SU-DHL-6 (cell line): Measurements from ENCODE around the gene RUNX1.

ENCODE experiments used
- H2AFZ ChIP-seq: fragments of 200-600 bp; sonication (generic); 2 replicates; pipeline ENCODE4 v1.6.1; 2014; ENCODE audit warnings: low read depth, mild to moderate bottlenecking, moderate library complexity, mixed read lengths, antibody characterized with exemption, low read length; ENCODE audit not compliant: severe bottlenecking
- H3F3A ChIP-seq: fragments of 200-600 bp; shearing (Covaris generic); 2 replicates; pipeline ENCODE4 v1.6.0; 2016; ENCODE audit warnings: antibody characterized with exemption, mild to moderate bottlenecking; ENCODE audit not compliant: insufficient read depth
- H3K27ac ChIP-seq: fragments of 200-600 bp; sonication (generic); 2 replicates; pipeline ENCODE4 v1.5.1; 2016; ENCODE audit warnings: low read depth, mild to moderate bottlenecking, low read length, moderate library complexity, mixed read lengths
- H3K27me3 ChIP-seq: fragments of 200-600 bp; sonication (generic), shearing (Covaris generic); 2 replicates; pipeline ENCODE4 v1.6.0; 2014; ENCODE audit warnings: mild to moderate bottlenecking, low read length
- H3K36me3 ChIP-seq: fragments of 200-600 bp; sonication (generic); 2 replicates; pipeline ENCODE4 v1.6.1; 2014; ENCODE audit warnings: mild to moderate bottlenecking, low read length, mixed read lengths
- H3K4me2 ChIP-seq: fragments of 300-600, 200-600 bp; shearing (Covaris generic), sonication (generic); 2 replicates; pipeline ENCODE4 v1.6.0; 2014; ENCODE audit warnings: low read length, low read depth, mild to moderate bottlenecking; ENCODE audit not compliant: poor library complexity, severe bottlenecking
- H3K4me3 ChIP-seq: fragments of 200-600 bp; sonication (generic); 2 replicates; pipeline ENCODE4 v1.5.1; 2014; ENCODE audit warnings: antibody characterized with exemption, low read length, mild to moderate bottlenecking, mixed read lengths; ENCODE audit not compliant: insufficient read depth, poor library complexity, severe bottlenecking
- H3K79me2 ChIP-seq: fragments of 200-600 bp; sonication (generic); 2 replicates; pipeline ENCODE4 v1.6.1; 2014; ENCODE audit warnings: mild to moderate bottlenecking, low read length, moderate library complexity; ENCODE audit not compliant: insufficient read depth
- H3K9ac ChIP-seq: fragments of 200-600 bp; sonication (generic); 2 replicates; pipeline ENCODE4 v1.7.0; 2014; ENCODE audit warnings: mild to moderate bottlenecking, low read length
- H3K9me2 ChIP-seq: fragments of 200-600 bp; sonication (generic); replicated peaks from 2 replicates; pipeline ENCODE4 v1.6.1; 2014; ENCODE audit warnings: low read length; ENCODE audit not compliant: insufficient read depth
- H3K9me3 ChIP-seq: fragments of 200-600 bp; sonication (generic); 2 replicates; pipeline ENCODE4 v1.6.1; 2014; ENCODE audit warnings: low read length, mixed read lengths; ENCODE audit not compliant: insufficient read depth
- H4K20me1 ChIP-seq: fragments of 200-600 bp; sonication (generic); 2 replicates; pipeline ENCODE4 v1.6.1; 2014; ENCODE audit warnings: low read depth, mild to moderate bottlenecking, antibody characterized with exemption, low read length, moderate library complexity, mixed read lengths
- CTCF ChIP-seq: fragments of 200-600 bp; sonication (generic); IDR thresholded peaks from one replicate; pipeline ENCODE4 v1.5.1; 2017; ENCODE audit warnings: antibody characterized with exemption, mild to moderate bottlenecking, low read length, moderate library complexity; ENCODE audit not compliant: insufficient read depth, poor library complexity, severe bottlenecking
- EZH2phosphoT487 ChIP-seq: fragments of 200-600 bp; sonication (generic), shearing (Covaris generic); conservative IDR thresholded peaks from 2 replicates; pipeline ENCODE4 v1.6.1; 2018; ENCODE audit warnings: mild to moderate bottlenecking, antibody characterized with exemption, low read length, moderate library complexity, mixed read lengths

Gene RUNX1

GRCh38 chr21:34813266-34813894 lies 235.7 kb downstream of the RUNX1 start:
- no peaks in the 10 kb centered on the region for H4K20me1 ChIP-seq
- TF ChIP-seq EZH2phosphoT487 (no peak), CTCF (no peak)
- no peak overlapping the region for H3K9ac ChIP-seq
- no peak overlapping the region for H3K4me3 ChIP-seq
- H3K36me3 ChIP-seq: no peaks in the 10 kb centered on the region
- H3K9me2 ChIP-seq: no peaks in the 10 kb centered on the region
- H3K27me3 ChIP-seq: no peaks in the 10 kb centered on the region
- no peak overlapping the region for H3K27ac ChIP-seq
- no peak overlapping the region for H3K4me2 ChIP-seq
- no peak overlapping the region for H2AFZ ChIP-seq
- no peaks in the 10 kb centered on the region for H3K9me3 ChIP-seq
- H3K79me2 ChIP-seq: no peaks in the 10 kb centered on the region
- H3F3A ChIP-seq: no peaks in the 10 kb centered on the region

GRCh38 chr21:34812504-34813265 lies 236.4 kb downstream of the RUNX1 start:
- H3K9me3 ChIP-seq: no peaks in the 10 kb centered on the region
- no peaks in the 10 kb centered on the region for H3K27me3 ChIP-seq
- H3K36me3 ChIP-seq: no peaks in the 10 kb centered on the region
- no peaks in the 10 kb centered on the region for H3K9me2 ChIP-seq
- no peaks in the 10 kb centered on the region for H3F3A ChIP-seq
- no peak overlapping the region for H3K4me2 ChIP-seq
- H3K27ac ChIP-seq: no peak overlapping the region
- no peak overlapping the region for H3K4me3 ChIP-seq
- H3K9ac ChIP-seq: no peak overlapping the region
- no peak for TF ChIP-seq EZH2phosphoT487
- TF ChIP-seq CTCF: no peak
- H2AFZ ChIP-seq: no peak overlapping the region
- H4K20me1 ChIP-seq: no peaks in the 10 kb centered on the region
- H3K79me2 ChIP-seq: no peaks in the 10 kb centered on the region

DNA sequence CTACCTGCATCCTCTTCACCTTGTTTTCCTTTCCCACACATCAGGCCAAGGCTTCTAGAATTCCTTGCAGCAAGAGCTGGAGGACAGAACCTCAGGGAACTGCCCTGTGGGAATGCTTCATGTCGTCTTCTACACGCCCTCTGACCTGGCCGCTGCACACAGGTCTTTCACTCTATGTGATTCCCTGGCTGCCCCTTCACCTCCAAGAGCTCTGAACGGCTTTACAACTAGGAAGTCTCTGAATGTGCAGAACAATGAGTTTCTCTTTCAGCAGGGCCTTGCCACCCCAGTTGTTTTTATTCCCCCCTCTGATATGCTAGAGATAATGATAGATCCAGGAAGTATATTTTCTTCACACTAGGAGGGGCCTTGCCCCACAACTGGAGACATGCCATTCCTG lies 237.7 kb downstream of the RUNX1 start:
- Histone ChIP-seq H3K4me2 (no peak overlapping the region), H3K27ac (no peak overlapping the region), H3K9ac (no peak overlapping the region), H3K4me3 (no peak overlapping the region), H3K9me2 (no peaks in the 10 kb centered on the region), H3K27me3 (no peaks in the 10 kb centered on the region), H4K20me1 (no peaks in the 10 kb centered on the region), H3K9me3 (no peaks in the 10 kb centered on the region), H3K36me3 (no peaks in the 10 kb centered on the region), H3F3A (no peaks in the 10 kb centered on the region), H2AFZ (no peak overlapping the region), H3K79me2 (no peaks in the 10 kb centered on the region)
- no peak for TF ChIP-seq CTCF
- no peak for TF ChIP-seq EZH2phosphoT487
